D721Med (cell line): ENCODE data around the gene FAM20C.

Experiments
- DNase-seq: peaks from one replicate; pipeline ENCODE4 v3.0.0; 2011; ENCODE audit warnings: low spot score; ENCODE audit not compliant: insufficient read length
- FAIRE-seq: peaks from 2 replicates; lab custom pipeline; 2011; peaks lifted over from hg19 to GRCh38; lab: Jason Lieb, UNC
- CTCF ChIP-seq: IDR thresholded peaks from 2 replicates; pipeline ENCODE4 v1.5.1; 2012; ENCODE audit warnings: mild to moderate bottlenecking, control low read depth; ENCODE audit not compliant: insufficient read depth; ENCODE audit errors: missing control alignments

Gene FAM20C

GRCh38 chr7:190196-190595 lies 2.2 kb upstream of the FAM20C start:
- DNase-seq = no peak
- FAIRE-seq = no peak
- no peak for TF ChIP-seq CTCF

GRCh38 chr7:191105-191980 lies 1.0 kb upstream of the FAM20C start:
- DNase-seq (peak; percentile 70), FAIRE-seq (no peak)
- no peak for TF ChIP-seq CTCF

- FAIRE-seq = no peak
- no peak for DNase-seq
- no peak for TF ChIP-seq CTCF
Measured at GRCh38 chr7:192701-193480, 520 bp downstream of the FAM20C start.

GRCh38 chr7:193481-194251 lies 1.3 kb downstream of the FAM20C start:
- DNase-seq = no peak
- no peak for TF ChIP-seq CTCF
- FAIRE-seq = no peak

- TF ChIP-seq CTCF = no peak
- FAIRE-seq (no peak), DNase-seq (no peak)
Measured at GRCh38 chr7:194252-195009, 2.1 kb downstream of the FAM20C start.

- FAIRE-seq = no peak
- no peak for TF ChIP-seq CTCF
- no peak for DNase-seq
Measured at GRCh38 chr7:195010-195829, 2.8 kb downstream of the FAM20C start.
